H1 (cell line): ENCODE measurements around the gene C12orf75. TPM values are rescaled to one million over a fixed set of nuclear protein-coding genes. Genes with fewer than 3 reads are reported as not detected.

Experiments used
- CTCF ChIA-PET: fragments of 300-600 bp; sonication (Branson Sonifier 250); formaldehyde crosslinking; loops from one replicate; lab custom pipeline; 2021; ENCODE audit not compliant: partially characterized antibody; lab: Charles Lee
- POLR2A ChIA-PET: fragments of 300-600 bp; sonication (Branson Sonifier 250); formaldehyde crosslinking; loops from one replicate; lab custom pipeline; 2021; ENCODE audit warnings: inconsistent platforms; ENCODE audit not compliant: partially characterized antibody; lab: Charles Lee
- DNase-seq, 2 experiments: peaks; one replicate each; pipeline versions ENCODE4 v3.0.0 to v3.0.0-alpha.2; 2010 to 2022; ENCODE audit warnings: low spot score in 2 of 2, low read depth in 1 of 2, mixed read lengths in 1 of 2
- FAIRE-seq: peaks from 2 replicates; lab custom pipeline; 2011; peaks lifted over from hg19 to GRCh38; lab: Jason Lieb, UNC
- H2AFZ ChIP-seq: 2 replicates; pipeline ENCODE4 v1.8.1; 2012; ENCODE audit warnings: low read length, inconsistent platforms
- H2AK5ac ChIP-seq: 2 replicates; pipeline ENCODE4 v1.6.1; 2013; ENCODE audit warnings: low read depth, low read length
- H2BK120ac ChIP-seq: replicated peaks from 2 replicates; pipeline ENCODE3; 2013; ENCODE audit warnings: low read depth, low read length, inconsistent platforms
- H2BK12ac ChIP-seq: 2 replicates; pipeline ENCODE4 v1.6.1; 2013; ENCODE audit warnings: low read depth, low read length
- H2BK15ac ChIP-seq: 2 replicates; pipeline ENCODE4 v1.6.1; 2013; ENCODE audit warnings: low read length
- H2BK20ac ChIP-seq: 2 replicates; pipeline ENCODE4 v1.6.1; 2013; ENCODE audit warnings: low read length
- H2BK5ac ChIP-seq: 2 replicates; pipeline ENCODE4 v1.6.1; 2013; ENCODE audit warnings: low read depth, low read length
- H3K14ac ChIP-seq: 2 replicates; pipeline ENCODE4 v1.6.1; 2013; ENCODE audit warnings: inconsistent platforms; ENCODE audit not compliant: insufficient read length
- H3K18ac ChIP-seq: 2 replicates; pipeline ENCODE4 v1.6.1; 2013; ENCODE audit warnings: low read length; ENCODE audit errors: extremely low read depth
- H3K23ac ChIP-seq: 2 replicates; pipeline ENCODE4 v1.6.1; 2013; ENCODE audit warnings: inconsistent platforms; ENCODE audit not compliant: insufficient read length
- H3K23me2 ChIP-seq: 2 replicates; pipeline ENCODE4 v1.6.1; 2013; ENCODE audit warnings: low read depth, low read length
- H3K27ac ChIP-seq: 2 replicates; pipeline ENCODE4 v1.6.1; 2011; ENCODE audit warnings: low read depth, low read length, inconsistent platforms
- H3K27me3 ChIP-seq, 4 experiments: replicated peaks in 1 of 4; 1 replicate in 1 of 4; 2 replicates in 3 of 4; pipeline versions ENCODE4 v1.6.1 to v1.8.1; 2011 to 2013; ENCODE audit warnings: low read length in 3 of 4, mild to moderate bottlenecking in 3 of 4, inconsistent platforms in 2 of 4, mixed read lengths in 2 of 4, moderate library complexity in 1 of 4; ENCODE audit not compliant: control insufficient read depth in 3 of 4, insufficient read depth in 3 of 4; ENCODE audit errors: extremely low read depth in 1 of 4
- H3K36me3 ChIP-seq, 4 experiments: 2 replicates each; pipeline versions ENCODE4 v1.6.1 to v1.8.1; 2011 to 2013; ENCODE audit warnings: mild to moderate bottlenecking in 4 of 4, low read length in 3 of 4, moderate library complexity in 2 of 4, control low read depth in 1 of 4, inconsistent platforms in 1 of 4; ENCODE audit not compliant: insufficient read depth in 4 of 4, control insufficient read depth in 2 of 4
- H3K4ac ChIP-seq: replicated peaks from 2 replicates; pipeline ENCODE3; 2013; ENCODE audit warnings: low read length, low read depth, mixed read lengths, inconsistent platforms; ENCODE audit not compliant: insufficient read length
- H3K4me1 ChIP-seq, 4 experiments: replicated peaks in 1 of 4; 1 replicate in 1 of 4; 2 replicates in 3 of 4; pipeline versions ENCODE4 v1.6.1 to v1.8.1; 2011 to 2013; ENCODE audit warnings: low read length in 3 of 4, inconsistent platforms in 2 of 4, mixed read lengths in 1 of 4; ENCODE audit not compliant: insufficient read depth in 4 of 4, control insufficient read depth in 3 of 4
- H3K4me2 ChIP-seq, 2 experiments: 2 replicates each; pipeline versions ENCODE4 v1.6.1 to v1.8.1; 2011 to 2013; ENCODE audit warnings: low read depth in 2 of 2, low read length in 2 of 2, control low read depth in 1 of 2, inconsistent platforms in 1 of 2, mild to moderate bottlenecking in 1 of 2; ENCODE audit not compliant: insufficient read depth in 1 of 2
- H3K4me3 ChIP-seq, 4 experiments: fragments of 200-600, 300-600 bp in 1 of 4; sonication (generic), shearing (Covaris generic), sonication (Bioruptor Twin) in 1 of 4; 2 replicates each; pipeline versions ENCODE4 v1.5.1 to v1.8.1; 2011 to 2016; ENCODE audit warnings: low read length in 4 of 4, low read depth in 3 of 4, control low read depth in 2 of 4, inconsistent platforms in 2 of 4, mild to moderate bottlenecking in 2 of 4, mixed read lengths in 1 of 4, moderate library complexity in 1 of 4; ENCODE audit not compliant: insufficient read depth in 2 of 4; ENCODE audit errors: extremely low read depth in 1 of 4
- H3K56ac ChIP-seq: replicated peaks from 2 replicates; pipeline ENCODE3; 2013; ENCODE audit warnings: low read depth, mild to moderate bottlenecking, mixed read lengths, low read length, inconsistent platforms; ENCODE audit not compliant: insufficient read length
- H3K79me1 ChIP-seq: 2 replicates; pipeline ENCODE4 v1.6.1; 2013; ENCODE audit warnings: low read depth, low read length, control low read depth
- H3K79me2 ChIP-seq, 2 experiments: 2 replicates each; pipeline versions ENCODE4 v1.6.1 to v1.8.1; 2012 to 2013; ENCODE audit warnings: low read length in 2 of 2, mild to moderate bottlenecking in 2 of 2, inconsistent platforms in 1 of 2; ENCODE audit not compliant: insufficient read depth in 2 of 2, control insufficient read depth in 1 of 2
- H3K9ac ChIP-seq, 4 experiments: replicated peaks in 1 of 4; 1 replicate in 1 of 4; 2 replicates in 3 of 4; pipeline versions ENCODE4 v1.6.1 to v1.8.1; 2011 to 2013; ENCODE audit warnings: low read depth in 3 of 4, low read length in 3 of 4, control low read depth in 2 of 4, mild to moderate bottlenecking in 2 of 4, moderate library complexity in 2 of 4, inconsistent platforms in 1 of 4; ENCODE audit errors: extremely low read depth in 1 of 4
- H3K9me3 ChIP-seq, 2 experiments: 2 replicates each; pipeline versions ENCODE4 v1.6.1 to v1.8.1; 2012 to 2013; ENCODE audit warnings: mild to moderate bottlenecking in 2 of 2, moderate library complexity in 2 of 2, control low read depth in 1 of 2, inconsistent platforms in 1 of 2, low read depth in 1 of 2, low read length in 1 of 2, mixed read lengths in 1 of 2; ENCODE audit not compliant: insufficient read depth in 2 of 2
- H4K20me1 ChIP-seq, 2 experiments: replicated peaks in 1 of 2; 2 replicates each; pipeline versions ENCODE3 to v1.8.1; 2011 to 2013; ENCODE audit warnings: inconsistent platforms in 2 of 2, low read length in 2 of 2, mild to moderate bottlenecking in 1 of 2; ENCODE audit not compliant: insufficient read depth in 2 of 2, control insufficient read depth in 1 of 2
- H4K5ac ChIP-seq: 2 replicates; pipeline ENCODE4 v1.6.1; 2013; ENCODE audit warnings: low read length, low read depth, mixed read lengths, inconsistent platforms; ENCODE audit not compliant: insufficient read length
- H4K8ac ChIP-seq: 2 replicates; pipeline ENCODE4 v1.8.0; 2013; ENCODE audit warnings: mild to moderate bottlenecking, moderate library complexity, low read length, inconsistent platforms; ENCODE audit not compliant: insufficient read depth; ENCODE audit errors: extremely low read depth
- H4K91ac ChIP-seq: replicated peaks from 2 replicates; pipeline ENCODE3; 2013; ENCODE audit warnings: low read length, mixed read lengths, inconsistent platforms; ENCODE audit not compliant: insufficient read length
- CHD2 ChIP-seq: IDR thresholded peaks from 2 replicates; pipeline ENCODE4 v1.6.1; 2012; ENCODE audit warnings: low read length, improper control_type of control experiment
- HDAC2 ChIP-seq, 2 experiments: fragments of 300-600 bp in 1 of 2; sonication (generic) in 1 of 2; IDR thresholded peaks; 2 replicates each; pipeline ENCODE4 v1.6.1; 2011 to 2012; ENCODE audit warnings: low read depth in 2 of 2, low read length in 2 of 2, mild to moderate bottlenecking in 2 of 2, moderate library complexity in 2 of 2, borderline replicate concordance in 1 of 2, inconsistent platforms in 1 of 2
- KDM1A ChIP-seq: fragments of 200-600, 300-600 bp; sonication (generic); IDR thresholded peaks from 2 replicates; pipeline ENCODE4 v1.7.1; 2016; ENCODE audit warnings: mild to moderate bottlenecking, low read length, borderline replicate concordance
- NANOG ChIP-seq: IDR thresholded peaks from 2 replicates; pipeline ENCODE4 v1.6.1; 2011; ENCODE audit warnings: low read length, low read depth, mild to moderate bottlenecking, inconsistent platforms; ENCODE audit not compliant: insufficient read depth, poor library complexity, severe bottlenecking
- NRF1 ChIP-seq: IDR thresholded peaks from 2 replicates; pipeline ENCODE4 v1.6.1; 2011; ENCODE audit warnings: mild to moderate bottlenecking, low read depth, low read length, improper control_type of control experiment
- POLR2A ChIP-seq, 2 experiments: IDR thresholded peaks; 1 replicate in 1 of 2; 2 replicates in 1 of 2; pipeline ENCODE4 v1.6.1; 2011; ENCODE audit warnings: low read depth in 2 of 2, low read length in 2 of 2, mild to moderate bottlenecking in 2 of 2; ENCODE audit errors: control extremely low read depth in 1 of 2
- SIN3A ChIP-seq, 2 experiments: IDR thresholded peaks in 1 of 2; conservative IDR thresholded peaks in 1 of 2; 2 replicates each; pipeline ENCODE4 v1.6.1; 2011 to 2012; ENCODE audit warnings: low read length in 2 of 2, improper control_type of control experiment in 1 of 2, low read depth in 1 of 2, mild to moderate bottlenecking in 1 of 2
- TEAD4 ChIP-seq: IDR thresholded peaks from 2 replicates; pipeline ENCODE4 v1.6.1; 2012; ENCODE audit warnings: low read depth, low read length, inconsistent platforms, mixed read lengths
- USF2 ChIP-seq: IDR thresholded peaks from 2 replicates; pipeline ENCODE4 v1.6.1; 2011; ENCODE audit warnings: low read length, improper control_type of control experiment
- ZNF274 ChIP-seq: IDR thresholded peaks from 2 replicates; pipeline ENCODE4 v1.7.0; 2012; ENCODE audit warnings: low read length, borderline replicate concordance; ENCODE audit errors: extremely low read depth
- WGBS, 2 experiments: shearing (Covaris generic) in 1 of 2; methylation state at CpG; one replicate each; pipeline versions ENCODE4 v1.1.6 to v1.1.7; 2013 to 2015; ENCODE audit warnings: low lambda C conversion rate in 2 of 2, mixed read lengths in 2 of 2, inconsistent platforms in 1 of 2, low coverage in 1 of 2, missing lambda C conversion rate in 1 of 2; ENCODE audit not compliant: insufficient replicate concordance in 2 of 2, insufficient coverage in 1 of 2, insufficient read length in 1 of 2; ENCODE audit errors: extremely low coverage in 1 of 2, missing lambda C conversion rate in 1 of 2; 5-methylcytosine and 5-hydroxymethylcytosine counted together
- polyA plus RNA-seq, 7 experiments: library from polyadenylated mRNA; depleted of rRNA in 3 of 7; stranded (reverse) in 5 of 7; unstranded in 2 of 7; fragments of >200 nt in 5 of 7; fragments of 200-250 nt in 2 of 7; gene quantifications; 1 replicate in 5 of 7; 2 replicates in 1 of 7; 4 replicates in 1 of 7; pipeline versions ENCODE4 v1.2.1 to v1.2.3, GENCODE V29; 2011 to 2013; ENCODE audit warnings: missing spikeins in 2 of 7, mixed read lengths in 2 of 7
- total RNA-seq: library from RNA; stranded (reverse); fragmentation: NEBNext Ultra II Directional; extraction: Animal tissue kit (Norgen Biotek cat#: 25700); gene quantifications from 2 replicates; pipeline ENCODE4 v1.2.1, GENCODE V29; 2021

The C12orf75 gene
- total and polyA plus RNA-seq, 2 of the 8 experiments (the other 6 are each of a cell fraction or from before 2014, with no cell fraction given): 26.4 to 41.2 TPM

GRCh38 chr12:105368047-105368646, 37.7 kb downstream of the C12orf75 start:
- Histone ChIP-seq H3K23me2 (no peaks in the 10 kb centered on the region), H3K79me1 (no peaks in the 10 kb centered on the region), H4K8ac (no peak overlapping the region), H3K9me3 (no peaks in the 10 kb centered on the region), H4K20me1 (no peaks in the 10 kb centered on the region), H3K4ac (no peak overlapping the region), H3K56ac (no peak overlapping the region), H4K91ac (no peak overlapping the region), H2AK5ac (no peak overlapping the region), H3K36me3 (no peaks in the 10 kb centered on the region), H3K79me2 (no peaks in the 10 kb centered on the region), H3K27ac (no peak overlapping the region), H2BK15ac (no peak overlapping the region), H2BK5ac (peak overlapping the region; percentile 18; the same call in 1 of the 2 replicates), H4K5ac (no peak overlapping the region), H3K4me2 (peak overlapping the region in 1 of 2 experiments; percentile 47; a peak in 2 of 4 replicates), H2BK20ac (peak overlapping the region; percentile 23; the same call in 1 of the 2 replicates), H2BK120ac (no peak overlapping the region), H2AFZ (no peak overlapping the region), H2BK12ac (0 out of 2 replicates have a peak overlapping the region, but pooled peaks have one; percentile 18), H3K18ac (no peak overlapping the region; the same call in 1 of the 2 replicates), H3K9ac (no peak overlapping the region), H3K4me3 (peak overlapping the region in 1 of 4 experiments; percentile 1; a peak in 1 of 8 replicates), H3K4me1 (peaks cover 0 to 4% (median 3%) of the 10 kb centered on the region in 4 experiments; a peak in 3 of 7 replicates), H3K14ac (no peak overlapping the region), H3K23ac (no peak overlapping the region), H3K27me3 (no peaks in the 10 kb centered on the region)
- DNase-seq (peak in 1 of 2 experiments; percentile 23), FAIRE-seq (peak; percentile 50)
- POLR2A ChIA-PET: no interaction called here
- 51% methylated on average over 6 of the region's 6 CpGs; no CpG with 5 or more reads in 1 of the 2 experiments for WGBS, 2 experiments
- TF ChIP-seq ZNF274: no peak
- no peak for TF ChIP-seq USF2
- TF ChIP-seq CHD2: no peak
- no peak for TF ChIP-seq SIN3A (conservative IDR thresholded peaks at IDR 0.05 in 1 of 2, IDR thresholded peaks at IDR 0.05 in 1 of 2; ENCODE audit: low read depth in 1 of 2, low read length in 2 of 2)
- peak in 1 of 2 experiments; percentile 66; a peak in 1 of 4 replicates for TF ChIP-seq HDAC2 (IDR thresholded peaks at IDR 0.05; ENCODE audit: borderline replicate concordance in 1 of 2, low read depth in 2 of 2, low read length in 2 of 2)
- TF ChIP-seq POLR2A (IDR thresholded peaks at IDR 0.05; ENCODE audit: control extremely low read depth in 1 of 2, low read depth in 2 of 2, low read length in 2 of 2): no peak
- TF ChIP-seq NANOG: peak; percentile 11
- TF ChIP-seq NRF1: no peak
- TF ChIP-seq TEAD4: peak; percentile 67
- TF ChIP-seq KDM1A: peak; percentile 84; the same call in 1 of the 2 replicates
- CTCF ChIA-PET: interaction anchor here (1.2 to 1.4 kb wide), 3 partner anchors 10 to 47 kb away, joined by 3 to 5 read pairs (median 3); no protein-coding TSS in a partner anchor
